Sigmoid colon (tissue), 4 donors: Measurements from ENCODE around the gene GMDS.

Source experiments
- CTCF ChIP-seq, 4 experiments: fragments of 450-650 bp in 3 of 4; fragments of 200-600 bp in 1 of 4; IDR thresholded peaks; one replicate each; pipeline ENCODE4 v1.5.1; 2016 to 2019; ENCODE audit warnings: antibody characterized with exemption in 4 of 4, mild to moderate bottlenecking in 3 of 4, moderate library complexity in 2 of 4
- EP300 ChIP-seq, 4 donors: sonication (generic); formaldehyde crosslinking; IDR thresholded peaks; one replicate each; pipeline ENCODE4 v1.6.1; 2017; ENCODE audit warnings: antibody characterized with exemption in 4 of 4
- POLR2A ChIP-seq, 2 donors: fragments of 450-650 bp; IDR thresholded peaks; one replicate each; pipeline ENCODE4 v1.6.1; 2016; ENCODE audit warnings: antibody characterized with exemption in 2 of 2, mild to moderate bottlenecking in 2 of 2, moderate library complexity in 2 of 2
- POLR2AphosphoS5 ChIP-seq, 4 donors: sonication (generic); formaldehyde crosslinking; IDR thresholded peaks; one replicate each; pipeline ENCODE4 v1.6.1; 2017; ENCODE audit warnings: antibody characterized with exemption in 4 of 4

GRCh38 chr6:1618311-1619097, 626.9 kb downstream of the GMDS start:
- TF ChIP-seq CTCF (IDR thresholded peaks at IDR 0.05) (no peak), POLR2A (IDR thresholded peaks at IDR 0.05) (no peak), EP300 (IDR thresholded peaks at IDR 0.05) (no peak), POLR2AphosphoS5 (IDR thresholded peaks at IDR 0.05) (no peak)
